Breast epithelium (tissue), 3 donors: ENCODE measurements around the gene LDLRAD4.

Experiments
- CTCF ChIP-seq, 3 donors: fragments of 450-650 bp; IDR thresholded peaks; one replicate each; pipeline ENCODE4 v1.5.1; 2016 to 2017; ENCODE audit warnings: antibody characterized with exemption in 3 of 3, mild to moderate bottlenecking in 3 of 3, moderate library complexity in 3 of 3
- POLR2A ChIP-seq: fragments of 450-650 bp; IDR thresholded peaks from one replicate; pipeline ENCODE4 v1.6.1; 2016; ENCODE audit warnings: antibody characterized with exemption, mild to moderate bottlenecking, moderate library complexity
- POLR2AphosphoS5 ChIP-seq, 3 donors: sonication (generic); formaldehyde crosslinking; IDR thresholded peaks; one replicate each; pipeline ENCODE4 v1.6.1; 2017; ENCODE audit warnings: antibody characterized with exemption in 3 of 3

- no peak for TF ChIP-seq CTCF (IDR thresholded peaks at IDR 0.05)
- no peak for TF ChIP-seq POLR2A
- no peak for TF ChIP-seq POLR2AphosphoS5 (IDR thresholded peaks at IDR 0.05)
These were observed 38.1 kb downstream of the LDLRAD4 start for GRCh38 chr18:13256444-13257305.
